Measurements from ENCODE around the gene LRP1B. TPM values are rescaled to one million over a fixed set of nuclear protein-coding genes. Genes with fewer than 3 reads are reported as not detected.

The LRP1B gene
- total RNA-seq, 6 experiments from 2014 or later, result 0.06 to 1.7 (median 0.15) TPM; not detected in 1

DNA sequence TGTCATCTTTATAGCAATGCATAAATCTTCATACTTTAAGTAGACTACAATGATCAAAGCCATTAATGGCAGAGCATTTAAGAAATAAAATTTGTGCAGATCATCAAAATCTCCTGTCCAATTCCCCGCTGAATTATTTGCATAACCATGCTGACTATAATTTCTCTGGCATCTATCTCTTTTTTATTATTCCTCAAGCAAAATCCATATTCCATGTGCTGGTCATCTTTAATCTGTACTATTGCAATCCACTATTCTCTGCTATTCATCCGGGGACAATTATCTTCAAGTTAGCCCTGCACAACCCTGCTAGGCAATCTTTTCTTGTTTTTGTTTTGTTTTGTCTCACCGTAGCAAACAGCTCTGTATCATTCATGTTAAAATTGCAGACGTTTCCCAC, 1881.0 kb downstream of the LRP1B start:
- 60% methylated on average over 4 of the region's 4 CpGs for WGBS (ENCODE audit: insufficient coverage, low coverage, low lambda C conversion rate, missing lambda C conversion rate)
- no peaks in the 10 kb centered on the region for H3K4me1 ChIP-seq
- no peak overlapping the region for H3K27ac ChIP-seq
- TF ChIP-seq, protein P1, sequence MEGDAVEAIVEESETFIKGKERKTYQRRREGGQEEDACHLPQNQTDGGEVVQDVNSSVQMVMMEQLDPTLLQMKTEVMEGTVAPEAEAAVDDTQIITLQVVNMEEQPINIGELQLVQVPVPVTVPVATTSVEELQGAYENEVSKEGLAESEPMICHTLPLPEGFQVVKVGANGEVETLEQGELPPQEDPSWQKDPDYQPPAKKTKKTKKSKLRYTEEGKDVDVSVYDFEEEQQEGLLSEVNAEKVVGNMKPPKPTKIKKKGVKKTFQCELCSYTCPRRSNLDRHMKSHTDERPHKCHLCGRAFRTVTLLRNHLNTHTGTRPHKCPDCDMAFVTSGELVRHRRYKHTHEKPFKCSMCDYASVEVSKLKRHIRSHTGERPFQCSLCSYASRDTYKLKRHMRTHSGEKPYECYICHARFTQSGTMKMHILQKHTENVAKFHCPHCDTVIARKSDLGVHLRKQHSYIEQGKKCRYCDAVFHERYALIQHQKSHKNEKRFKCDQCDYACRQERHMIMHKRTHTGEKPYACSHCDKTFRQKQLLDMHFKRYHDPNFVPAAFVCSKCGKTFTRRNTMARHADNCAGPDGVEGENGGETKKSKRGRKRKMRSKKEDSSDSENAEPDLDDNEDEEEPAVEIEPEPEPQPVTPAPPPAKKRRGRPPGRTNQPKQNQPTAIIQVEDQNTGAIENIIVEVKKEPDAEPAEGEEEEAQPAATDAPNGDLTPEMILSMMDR (IDR thresholded peaks at IDR 0.05), result no peak
- TF ChIP-seq POLR2A (IDR thresholded peaks at IDR 0.05), result no peak
- H3K36me3 ChIP-seq, result no peaks in the 10 kb centered on the region
- no peaks in the 10 kb centered on the region for H3K27me3 ChIP-seq
- no peaks in the 10 kb centered on the region for H3K9me3 ChIP-seq
- DNase-seq (no peak), ATAC-seq (no peak)
- intact Hi-C loops (cut with DNase I), result no loop called here
- no peak overlapping the region for H3K4me3 ChIP-seq

- H3K27me3 ChIP-seq, result no peaks in the 10 kb centered on the region
- ATAC-seq (no peak), DNase-seq (no peak)
- H3K27ac ChIP-seq, result no peak overlapping the region
- H3K4me1 ChIP-seq, result no peaks in the 10 kb centered on the region
- intact Hi-C loops (cut with DNase I), result no loop called here
- 29% methylated on average over 2 of the region's 2 CpGs for WGBS (ENCODE audit: insufficient coverage, low coverage, low lambda C conversion rate, missing lambda C conversion rate)
- H3K9me3 ChIP-seq, result no peaks in the 10 kb centered on the region
- H3K4me3 ChIP-seq, result no peak overlapping the region
- no peaks in the 10 kb centered on the region for H3K36me3 ChIP-seq
- TF ChIP-seq POLR2A (IDR thresholded peaks at IDR 0.05), result no peak
- TF ChIP-seq, protein P1 (IDR thresholded peaks at IDR 0.05), result no peak
Observed at GRCh38 chr2:140248623-140249022, 1882.2 kb downstream of the LRP1B start.

GRCh38 chr2:140247451-140248195, 1883.2 kb downstream of the LRP1B start:
- ATAC-seq (no peak), DNase-seq (no peak)
- H3K9me3 ChIP-seq, result no peaks in the 10 kb centered on the region
- no peak overlapping the region for H3K27ac ChIP-seq
- H3K4me3 ChIP-seq, result no peak overlapping the region
- H3K36me3 ChIP-seq, result no peaks in the 10 kb centered on the region
- 44% methylated on average over 4 of the region's 4 CpGs for WGBS (ENCODE audit: insufficient coverage, low coverage, low lambda C conversion rate, missing lambda C conversion rate)
- TF ChIP-seq, protein P1 (IDR thresholded peaks at IDR 0.05), result no peak
- TF ChIP-seq POLR2A (IDR thresholded peaks at IDR 0.05), result no peak
- intact Hi-C loops (cut with DNase I), result no loop called here
- H3K4me1 ChIP-seq, result no peaks in the 10 kb centered on the region
- no peaks in the 10 kb centered on the region for H3K27me3 ChIP-seq

GRCh38 chr2:140246957-140247356, 1883.9 kb downstream of the LRP1B start:
- Histone ChIP-seq H3K4me1 (no peaks in the 10 kb centered on the region), H3K27ac (no peak overlapping the region), H3K9me3 (no peaks in the 10 kb centered on the region), H3K27me3 (no peaks in the 10 kb centered on the region), H3K36me3 (no peaks in the 10 kb centered on the region), H3K4me3 (no peak overlapping the region)
- DNase-seq (no peak), ATAC-seq (no peak)
- 50% methylated on average over 1 of the region's 1 CpG for WGBS (ENCODE audit: insufficient coverage, low coverage, low lambda C conversion rate, missing lambda C conversion rate)
- intact Hi-C loops (cut with DNase I), result no loop called here
- TF ChIP-seq POLR2A (IDR thresholded peaks at IDR 0.05), result no peak
- TF ChIP-seq, protein P1 (IDR thresholded peaks at IDR 0.05), result no peak

Data from right lobe of liver (tissue), 6 donors.